ENCODE results near the gene SYT9. TPM values are rescaled to one million over a fixed set of nuclear protein-coding genes. Genes with fewer than 3 reads are reported as not detected.

Gene SYT9
- polyA plus RNA-seq, 3 donors, result 4.5 to 5.7 (median 5.6) TPM

GRCh38 chr11:7272373-7272772, 20.7 kb downstream of the SYT9 start:
- DNase-seq (ENCODE audit: low read depth in 3 of 3, low spot score in 2 of 3), result no peak

DNA sequence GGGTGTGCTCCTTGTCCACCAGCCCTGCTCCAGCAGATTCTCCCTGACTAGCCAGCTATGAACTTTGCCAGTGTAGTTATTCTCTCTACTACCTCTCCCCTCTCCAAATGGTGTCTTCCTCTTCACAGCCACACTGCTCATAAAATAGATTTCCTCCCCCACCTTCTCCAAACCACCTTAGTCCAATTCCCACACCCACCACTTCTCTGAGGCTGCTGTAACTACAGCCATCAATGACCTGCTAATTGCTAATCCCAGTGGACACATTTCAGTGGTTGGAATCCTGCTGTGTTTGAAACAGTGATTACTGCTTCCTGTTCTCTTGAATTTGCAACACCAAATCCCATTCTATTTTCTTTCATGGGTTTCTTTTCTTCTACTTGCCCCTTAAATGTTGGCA, 23.4 kb downstream of the SYT9 start:
- no peak for DNase-seq (ENCODE audit: low read depth in 3 of 3, low spot score in 2 of 3)

- peak in 1 of 3 donors; percentile 15 for DNase-seq (ENCODE audit: low read depth in 3 of 3, low spot score in 2 of 3)
These were observed 26.7 kb downstream of the SYT9 start for GRCh38 chr11:7278314-7278917.

- no peak for DNase-seq (ENCODE audit: low read depth in 3 of 3, low spot score in 2 of 3)
These were observed 28.0 kb downstream of the SYT9 start for GRCh38 chr11:7279676-7280075.

DNA sequence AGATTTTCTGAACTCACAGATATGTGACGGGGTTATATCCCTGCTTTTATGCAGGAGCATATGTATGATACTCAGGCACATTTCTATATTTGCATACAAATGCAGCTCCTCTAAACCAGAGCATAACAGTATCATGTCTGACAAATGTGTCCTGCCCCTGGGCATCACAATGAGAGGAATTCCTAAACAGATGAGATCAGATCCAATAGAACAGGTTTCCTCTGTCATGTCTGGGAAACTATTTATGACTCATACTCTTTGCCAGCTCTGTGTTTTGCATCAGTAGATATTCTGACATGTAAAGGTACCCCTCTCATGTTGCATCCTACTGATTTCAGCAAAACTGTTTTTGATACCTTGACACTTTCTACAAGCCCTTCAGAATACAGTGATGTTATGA, 29.4 kb downstream of the SYT9 start:
- no peak for DNase-seq (ENCODE audit: low read depth in 3 of 3, low spot score in 2 of 3)

DNA sequence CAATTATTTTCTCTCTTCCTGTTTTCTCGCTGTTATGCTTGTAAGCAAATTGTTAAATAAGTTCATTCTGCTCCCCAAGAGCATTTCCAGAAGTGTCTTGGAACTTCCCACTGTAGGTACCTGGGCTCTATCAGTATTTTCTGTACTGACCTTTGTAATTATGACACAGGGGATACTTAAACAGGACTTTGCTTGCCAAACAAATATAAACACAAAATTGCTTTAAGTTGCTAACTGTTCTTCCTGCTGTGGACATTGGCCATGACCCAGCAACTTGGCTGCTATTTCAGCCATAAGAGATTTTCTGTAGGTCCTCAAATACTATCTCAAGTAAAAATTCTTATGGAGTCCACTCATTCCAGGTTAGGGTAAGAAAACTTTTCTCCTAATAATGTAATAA, 30.1 kb downstream of the SYT9 start:
- DNase-seq (ENCODE audit: low read depth in 3 of 3, low spot score in 2 of 3), result no peak

DNA sequence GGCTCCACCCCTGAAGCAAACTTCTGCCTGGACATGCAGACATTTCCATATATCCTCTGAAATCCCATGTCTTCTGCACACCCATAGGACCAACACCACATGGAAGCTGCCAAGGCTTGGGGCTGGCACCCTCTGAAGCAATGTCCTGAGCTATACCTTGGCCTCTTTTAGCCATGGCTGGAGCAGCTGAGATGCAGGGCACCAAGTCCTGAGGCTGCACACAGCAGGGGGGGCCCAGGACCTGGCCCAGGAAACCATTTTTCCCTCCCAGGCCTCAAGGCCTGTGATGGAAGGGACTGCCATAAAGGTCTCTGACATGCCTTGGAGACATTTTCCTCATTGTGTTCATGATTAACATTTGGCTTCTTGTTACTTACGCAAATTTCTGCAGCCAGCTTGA, 34.5 kb downstream of the SYT9 start:
- no peak for DNase-seq (ENCODE audit: low read depth in 3 of 3, low spot score in 2 of 3)

- DNase-seq (ENCODE audit: low read depth in 3 of 3, low spot score in 2 of 3), result no peak
These were observed 39.6 kb downstream of the SYT9 start for GRCh38 chr11:7291100-7291829.

DNA sequence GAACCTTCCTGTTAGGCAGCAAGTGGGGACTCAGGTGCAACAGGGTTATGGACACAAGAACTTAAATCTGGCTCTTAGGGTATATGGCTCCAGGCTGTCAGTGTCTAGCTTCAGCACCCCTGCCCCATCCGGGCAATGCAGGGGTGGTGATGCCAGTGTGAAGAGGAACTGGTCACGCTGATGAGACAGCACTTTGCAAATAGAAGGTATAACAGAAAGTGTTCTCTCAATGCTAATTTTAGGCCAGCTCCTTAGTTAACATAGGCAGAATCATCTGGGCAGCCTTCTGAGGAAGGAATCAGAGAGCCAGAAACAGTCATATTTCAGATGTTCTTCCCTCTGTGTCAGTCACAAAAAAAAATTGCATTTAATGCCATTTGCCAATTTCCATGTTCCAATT, 41.2 kb downstream of the SYT9 start:
- no peak for DNase-seq (ENCODE audit: low read depth in 3 of 3, low spot score in 2 of 3)

DNA sequence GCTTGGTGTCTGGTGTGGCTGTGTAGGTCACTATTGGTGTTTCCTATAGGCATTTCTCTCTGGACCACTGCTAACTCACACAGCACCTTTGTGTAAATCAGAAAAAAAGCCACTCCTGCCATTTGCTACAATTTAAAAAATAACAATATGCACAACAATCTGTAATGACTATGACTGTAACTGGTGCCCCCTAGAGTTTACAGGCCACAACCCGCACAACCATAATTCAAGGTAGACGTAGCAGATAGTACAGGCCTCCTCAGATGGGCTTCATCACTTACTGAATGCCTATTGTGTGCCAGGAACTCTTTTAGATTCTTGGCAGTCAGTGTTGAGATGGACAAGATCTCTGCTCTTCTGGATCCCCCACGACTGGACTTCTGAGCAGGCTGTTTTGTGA, 47.7 kb downstream of the SYT9 start:
- no peak for DNase-seq (ENCODE audit: low read depth in 3 of 3, low spot score in 2 of 3)

GRCh38 chr11:7300281-7300680, 48.6 kb downstream of the SYT9 start:
- DNase-seq (ENCODE audit: low read depth in 3 of 3, low spot score in 2 of 3), result no peak

- DNase-seq (ENCODE audit: low read depth in 3 of 3, low spot score in 2 of 3), result no peak
These were observed 51.4 kb downstream of the SYT9 start for GRCh38 chr11:7303146-7303545.

DNA sequence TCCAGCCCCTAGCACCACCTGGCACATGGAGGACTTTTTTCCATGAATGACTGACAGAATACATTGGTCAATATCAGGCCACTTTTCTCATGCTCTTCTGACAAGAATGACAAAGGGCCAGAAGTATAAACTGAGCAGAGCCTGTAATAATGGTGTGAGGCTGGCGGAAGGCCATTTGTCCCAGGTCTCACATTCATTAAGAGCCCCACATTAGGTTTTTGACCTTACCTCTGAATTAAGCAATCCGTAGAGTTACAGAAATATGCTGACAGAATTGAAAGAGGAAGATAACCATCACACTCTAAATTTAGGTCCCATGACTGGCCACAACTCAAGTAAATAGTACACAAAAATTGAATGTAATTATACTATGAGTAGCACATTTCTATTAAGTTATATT, 55.2 kb downstream of the SYT9 start:
- DNase-seq (ENCODE audit: low read depth in 3 of 3, low spot score in 2 of 3), result no peak

- no peak for DNase-seq (ENCODE audit: low read depth in 3 of 3, low spot score in 2 of 3)
These were observed 56.1 kb downstream of the SYT9 start for GRCh38 chr11:7307836-7308235.

GRCh38 chr11:7311903-7312302, 60.2 kb downstream of the SYT9 start:
- no peak for DNase-seq (ENCODE audit: low read depth in 3 of 3, low spot score in 2 of 3)

DNA sequence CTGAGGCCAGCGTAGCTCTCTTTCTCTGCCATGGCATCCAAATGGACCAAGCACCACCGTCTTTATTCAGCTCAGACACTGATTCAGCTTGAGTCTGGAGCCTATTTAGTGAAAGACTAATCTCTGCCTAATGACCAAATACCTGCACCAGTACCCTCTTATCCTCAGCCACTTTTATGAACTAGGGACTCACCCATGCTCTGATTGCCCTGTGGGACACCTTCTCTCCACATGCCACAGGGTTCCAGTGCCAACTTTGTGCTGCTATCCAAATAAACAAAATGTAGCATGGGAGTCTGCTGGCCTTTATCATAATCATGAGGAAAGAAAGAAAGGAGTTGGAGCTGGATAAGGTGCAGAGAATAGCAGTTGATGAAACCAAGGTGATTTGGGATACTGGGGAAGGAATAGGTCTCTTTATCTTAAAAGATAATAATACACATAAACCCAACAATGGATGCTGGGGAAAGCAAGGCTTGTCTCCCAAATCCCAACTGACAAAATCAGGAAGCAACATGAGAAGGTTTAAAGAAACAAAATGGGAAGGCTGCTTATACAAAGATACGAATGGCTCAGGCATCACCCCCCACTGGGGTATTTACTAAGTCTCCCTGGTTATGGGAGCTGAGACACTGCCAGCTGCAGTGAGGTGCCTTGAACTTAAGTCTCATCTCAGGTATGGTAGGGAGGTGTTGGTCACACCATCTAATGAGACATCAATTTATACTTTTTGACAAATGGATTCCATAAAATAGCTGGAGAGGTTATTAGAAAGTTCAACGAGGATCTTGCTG, 63.3 kb downstream of the SYT9 start:
- no peak for DNase-seq (ENCODE audit: low read depth in 3 of 3, low spot score in 2 of 3)

- no peak for DNase-seq (ENCODE audit: low read depth in 3 of 3, low spot score in 2 of 3)
These were observed 67.8 kb downstream of the SYT9 start for GRCh38 chr11:7319501-7319900.

DNA sequence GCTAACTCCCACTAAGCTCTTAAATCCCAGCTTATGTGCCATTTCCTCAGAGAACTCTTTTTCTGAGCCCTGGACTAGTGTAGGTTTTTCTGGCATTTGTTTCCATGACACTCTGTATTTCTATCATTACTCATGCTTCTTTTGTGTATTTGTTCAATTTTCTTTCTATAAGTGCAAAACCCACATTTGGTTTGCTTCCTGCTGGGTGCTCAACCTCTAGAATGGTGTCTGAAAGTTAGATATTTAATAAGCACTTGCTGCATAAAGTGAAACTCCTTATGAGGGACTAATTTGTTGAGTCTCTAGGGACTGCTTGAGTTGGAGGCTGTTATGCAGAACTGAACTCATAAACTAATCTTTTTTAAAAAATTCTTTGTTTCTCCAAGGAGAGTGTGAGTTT, 68.6 kb downstream of the SYT9 start:
- no peak for DNase-seq (ENCODE audit: low read depth in 3 of 3, low spot score in 2 of 3)

GRCh38 chr11:7321473-7322450, 70.1 kb downstream of the SYT9 start:
- no peak for DNase-seq (ENCODE audit: low read depth in 3 of 3, low spot score in 2 of 3)

- no peak for DNase-seq (ENCODE audit: low read depth in 3 of 3, low spot score in 2 of 3)
These were observed 80.7 kb downstream of the SYT9 start for GRCh38 chr11:7332451-7332850.

- no peak for DNase-seq (ENCODE audit: low read depth in 3 of 3, low spot score in 2 of 3)
These were observed 81.3 kb downstream of the SYT9 start for GRCh38 chr11:7332962-7333361.

Measured in right renal cortex interstitium (tissue), 3 donors.